Stromal cell of bone marrow (primary cell): ENCODE measurements around the gene FERD3L.
"Not testable (repeated sequence)": the region's sequence is repeated elsewhere in the genome, so short reads cannot be mapped to it uniquely, and the experiment has no call there.

ENCODE experiments used
- DNase-seq: peaks from one replicate; pipeline ENCODE4 v3.0.0-alpha.2; 2012; ENCODE audit warnings: low read depth

Gene FERD3L

GRCh38 chr7:19144661-19145433 lies at the start of gene FERD3L:
TSS of gene FERD3L (minus strand) at chr7:19145421. CDS start at chr7:19145362, 59 bp downstream.
- no peak for DNase-seq

- DNase-seq, result not testable (repeated sequence)
Observed at GRCh38 chr7:19194417-19194816, 49.2 kb upstream of the FERD3L start.

GRCh38 chr7:19181634-19182033 lies 36.4 kb upstream of the FERD3L start:
- no peak for DNase-seq

- no peak for DNase-seq
Observed at GRCh38 chr7:19178595-19178994, 33.4 kb upstream of the FERD3L start.

- peak; percentile 11 for DNase-seq
Observed at GRCh38 chr7:19177269-19177668, 32.0 kb upstream of the FERD3L start.

GRCh38 chr7:19175241-19175640 lies 30.0 kb upstream of the FERD3L start:
- no peak for DNase-seq

- DNase-seq, result no peak
Observed at GRCh38 chr7:19161671-19162070, 16.4 kb upstream of the FERD3L start.

- DNase-seq, result no peak
Observed at GRCh38 chr7:19146699-19147098, 1.5 kb upstream of the FERD3L start.

- no peak for DNase-seq
Observed at GRCh38 chr7:19145434-19146115, 354 bp upstream of the FERD3L start.

GRCh38 chr7:19143881-19144574 lies 1.2 kb downstream of the FERD3L start:
- no peak for DNase-seq

GRCh38 chr7:19139706-19140327 lies 5.4 kb downstream of the FERD3L start:
- DNase-seq, result no peak

- DNase-seq, result no peak
Observed at GRCh38 chr7:19133886-19134285, 11.3 kb downstream of the FERD3L start.

- DNase-seq, result no peak
Observed at GRCh38 chr7:19133390-19133789, 11.8 kb downstream of the FERD3L start.

- no peak for DNase-seq
Observed at GRCh38 chr7:19128856-19129255, 16.4 kb downstream of the FERD3L start.

- no peak for DNase-seq
Observed at GRCh38 chr7:19121977-19122588, 23.1 kb downstream of the FERD3L start.

- no peak for DNase-seq
Observed at GRCh38 chr7:19119870-19120486, 25.2 kb downstream of the FERD3L start.

- no peak for DNase-seq
Observed at GRCh38 chr7:19119372-19119771, 25.8 kb downstream of the FERD3L start.

GRCh38 chr7:19118636-19119371 lies 26.4 kb downstream of the FERD3L start:
- DNase-seq, result no peak

- DNase-seq, result no peak
Observed at GRCh38 chr7:19117870-19118608, 27.2 kb downstream of the FERD3L start.
